ENCODE data around the gene HMOX1. TPM values are rescaled to one million over a fixed set of nuclear protein-coding genes. Genes with fewer than 3 reads are reported as not detected.

The HMOX1 gene
- total and polyA plus RNA-seq, 2 donors (not counting 3 experiments of a cell fraction or from before 2014, with no cell fraction given) = 41.1 to 69.1 TPM

GRCh38 chr22:35348026-35348590 lies 32.8 kb upstream of the HMOX1 start:
- no peak for TF ChIP-seq POLR2AphosphoS5 (IDR thresholded peaks at IDR 0.05; ENCODE audit: insufficient read depth, low read depth, low read length)
- no peak for TF ChIP-seq GATA2 (IDR thresholded peaks at IDR 0.05; ENCODE audit: insufficient read depth, insufficient read length, low read depth, low read length)
- no peaks in the 10 kb centered on the region for H3K9me3 ChIP-seq (replicated peaks; ENCODE audit: control insufficient read depth, insufficient read depth, low read length)
- POLR2A ChIA-PET = no interaction called here
- no peaks in the 10 kb centered on the region for H3K9me1 ChIP-seq (replicated peaks; ENCODE audit: control insufficient read depth, extremely low read depth, insufficient read depth, low read length)
- dilution Hi-C loops (cut with MboI; ENCODE audit: extremely low pct_ligation_motif_present, low sequenced_read_pairs) = no loop called here
- no peak overlapping the region for H3K4me2 ChIP-seq (ENCODE audit: insufficient read depth, low read length)
- H3K27ac ChIP-seq (ENCODE audit: insufficient read depth, low read depth, low read length) = no peak overlapping the region
- H3K79me2 ChIP-seq (ENCODE audit: control insufficient read depth, insufficient read depth, low read length) = no peaks in the 10 kb centered on the region
- H3K4me3 ChIP-seq (replicated peaks in 1 of 3; ENCODE audit: insufficient read depth in 1 of 3, low read depth in 1 of 3, low read length in 3 of 3) = no peak overlapping the region
- H4K20me1 ChIP-seq (replicated peaks; ENCODE audit: control insufficient read depth, extremely low read depth, insufficient read depth, low read length) = no peaks in the 10 kb centered on the region
- CTCF ChIA-PET = interaction anchor here (0.9 kb wide), 1 partner anchor 274 kb away, joined by 3 read pairs; no protein-coding TSS in a partner anchor
- intact Hi-C loops (cut with micrococcal nuclease) = no loop called here
- no peak for FAIRE-seq
- H3K36me3 ChIP-seq (ENCODE audit: control insufficient read depth in 2 of 2, extremely low read depth in 1 of 2, insufficient read depth in 2 of 2, low read length in 2 of 2) = peaks cover 0 to 8% of the 10 kb centered on the region in 2 experiments
- peaks cover 14% of the 10 kb centered on the region for H3K4me1 ChIP-seq (ENCODE audit: control insufficient read depth, extremely low read depth, insufficient read depth, low read length)
- no TSS peak for BruUV-seq (replicated peaks)
- no peaks in the 10 kb centered on the region for H3K27me3 ChIP-seq (ENCODE audit: control insufficient read depth in 2 of 2, insufficient read depth in 2 of 2, low read length in 2 of 2)
- no peak overlapping the region for H3K9ac ChIP-seq (replicated peaks; ENCODE audit: extremely low read depth, insufficient read depth, low read length)
- no peak for DNase-seq (ENCODE audit: low read depth, low spot score)
- H2AFZ ChIP-seq (ENCODE audit: low read depth, low read length) = no peak overlapping the region

GRCh38 chr22:35348703-35349102 lies 32.2 kb upstream of the HMOX1 start:
- Histone ChIP-seq H3K9ac (replicated peaks; ENCODE audit: extremely low read depth, insufficient read depth, low read length) (no peak overlapping the region), H3K27ac (ENCODE audit: insufficient read depth, low read depth, low read length) (no peak overlapping the region), H4K20me1 (replicated peaks; ENCODE audit: control insufficient read depth, extremely low read depth, insufficient read depth, low read length) (no peaks in the 10 kb centered on the region), H2AFZ (ENCODE audit: low read depth, low read length) (no peak overlapping the region), H3K4me3 (replicated peaks in 1 of 3; ENCODE audit: insufficient read depth in 1 of 3, low read depth in 1 of 3, low read length in 3 of 3) (no peak overlapping the region), H3K79me2 (ENCODE audit: control insufficient read depth, insufficient read depth, low read length) (no peaks in the 10 kb centered on the region), H3K27me3 (ENCODE audit: control insufficient read depth in 2 of 2, insufficient read depth in 2 of 2, low read length in 2 of 2) (no peaks in the 10 kb centered on the region), H3K4me1 (ENCODE audit: control insufficient read depth, extremely low read depth, insufficient read depth, low read length) (peaks cover 14% of the 10 kb centered on the region), H3K4me2 (ENCODE audit: insufficient read depth, low read length) (no peak overlapping the region), H3K36me3 (ENCODE audit: control insufficient read depth in 2 of 2, extremely low read depth in 1 of 2, insufficient read depth in 2 of 2, low read length in 2 of 2) (peaks cover 0 to 3% of the 10 kb centered on the region in 2 experiments), H3K9me3 (replicated peaks; ENCODE audit: control insufficient read depth, insufficient read depth, low read length) (no peaks in the 10 kb centered on the region), H3K9me1 (replicated peaks; ENCODE audit: control insufficient read depth, extremely low read depth, insufficient read depth, low read length) (no peaks in the 10 kb centered on the region)
- POLR2A ChIA-PET = no interaction called here
- FAIRE-seq (no peak), DNase-seq (ENCODE audit: low read depth, low spot score) (no peak)
- TF ChIP-seq MYC (IDR thresholded peaks at IDR 0.05; ENCODE audit: low read depth, low read length) (no peak), CTCF (IDR thresholded peaks at IDR 0.05; ENCODE audit: extremely low read depth in 1 of 2, insufficient read depth in 1 of 2, low read depth in 1 of 2, low read length in 2 of 2) (no peak), POLR2AphosphoS5 (IDR thresholded peaks at IDR 0.05; ENCODE audit: insufficient read depth, low read depth, low read length) (no peak), MAX (IDR thresholded peaks at IDR 0.05; ENCODE audit: insufficient read depth, insufficient read length) (no peak), GATA2 (IDR thresholded peaks at IDR 0.05; ENCODE audit: insufficient read depth, insufficient read length, low read depth, low read length) (no peak), JUN (IDR thresholded peaks at IDR 0.05; ENCODE audit: borderline replicate concordance, insufficient read depth, insufficient read length, low read depth) (no peak), POLR2A (IDR thresholded peaks at IDR 0.05; ENCODE audit: low read depth, low read length) (no peak), FOS (IDR thresholded peaks at IDR 0.05; ENCODE audit: borderline replicate concordance, insufficient read depth, low read length) (no peak), EZH2 (IDR thresholded peaks at IDR 0.05; ENCODE audit: borderline replicate concordance, low read depth, low read length, severe bottlenecking) (no peak)
- intact Hi-C loops (cut with micrococcal nuclease) (no loop called here), dilution Hi-C loops (cut with MboI; ENCODE audit: extremely low pct_ligation_motif_present, low sequenced_read_pairs) (no loop called here)
- CTCF ChIA-PET = interaction anchor here (0.6 to 1.2 kb wide), 3 partner anchors 16 to 273 kb away, joined by 3 to 4 read pairs (median 3); no protein-coding TSS in a partner anchor
- BruUV-seq (replicated peaks) = no TSS peak

All from endothelial cell of umbilical vein (primary cell).